HEK293 (cell line): ENCODE data around the gene TSKU.
A peak's percentile ranks its signal among the peaks of the same experiment; 100 is the strongest.
"Not testable (repeated sequence)": the region's sequence is repeated elsewhere in the genome, so short reads cannot be mapped to it uniquely, and the experiment has no call there.

Experiments used
- CTCF ChIA-PET: fragments of 350-600 bp; formaldehyde crosslinking; extraction: SDS; loops from one replicate; lab custom pipeline; 2021; ENCODE audit warnings: antibody characterized with exemption; lab: Yijun Ruan, JAX
- POLR2A ChIA-PET: fragments of 300-600 bp; formaldehyde crosslinking; extraction: SDS; loops from one replicate; lab custom pipeline; 2020; ENCODE audit warnings: antibody characterized with exemption, inconsistent platforms; lab: Yijun Ruan, JAX
- H3K27ac ChIP-seq: fragments of 200-500 bp; sonication (Bioruptor generic); 2 replicates; pipeline ENCODE4 v1.5.1; 2014; ENCODE audit warnings: low read depth, low read length, control low read depth, inconsistent platforms; ENCODE audit errors: extremely low read depth
- H3K36me3 ChIP-seq, 2 experiments: fragments of 200-500 bp in 1 of 2; sonication (Bioruptor generic) in 1 of 2; 1 replicate in 1 of 2; 2 replicates in 1 of 2; pipeline ENCODE4 v1.5.1; 2014 to 2017; ENCODE audit warnings: inconsistent platforms in 2 of 2, low read length in 2 of 2; ENCODE audit not compliant: control insufficient read depth in 2 of 2, insufficient read depth in 1 of 2
- H3K4me1 ChIP-seq: fragments of 200-500 bp; sonication (Bioruptor generic); 2 replicates; pipeline ENCODE4 v1.5.1; 2014; ENCODE audit warnings: mild to moderate bottlenecking, low read length, inconsistent platforms; ENCODE audit not compliant: control insufficient read depth, insufficient read depth
- H3K4me3 ChIP-seq: 2 replicates; pipeline ENCODE4 v1.5.1; 2011; ENCODE audit warnings: low read depth, mild to moderate bottlenecking, control low read depth, low read length, moderate library complexity
- H3K9me3 ChIP-seq: fragments of 200-500 bp; sonication (Bioruptor generic); 2 replicates; pipeline ENCODE4 v1.5.1; 2014; ENCODE audit warnings: low read depth, low read length, inconsistent platforms; ENCODE audit not compliant: control insufficient read depth, insufficient read depth
- HOXC10 ChIP-seq: sonication (generic); formaldehyde crosslinking; IDR thresholded peaks from 2 replicates; pipeline ENCODE4 v1.8.1; 2023; ENCODE audit warnings: mild to moderate bottlenecking, missing genetic modification reagents
- KLF1 ChIP-seq: fragments of 450-650 bp; formaldehyde crosslinking; IDR thresholded peaks from 2 replicates; pipeline ENCODE4 v1.5.1; 2016; ENCODE audit warnings: missing biosample characterization, missing genetic modification characterization
- REPIN1 ChIP-seq: fragments of 450-650 bp; formaldehyde crosslinking; IDR thresholded peaks from 2 replicates; pipeline ENCODE4 v1.5.1; 2017; ENCODE audit warnings: missing biosample characterization, missing genetic modification characterization, low read depth
- SCRT1 ChIP-seq: fragments of 450-650 bp; formaldehyde crosslinking; IDR thresholded peaks from 2 replicates; pipeline ENCODE4 v1.5.1; 2016; ENCODE audit warnings: missing biosample characterization, missing genetic modification characterization, borderline replicate concordance
- SCRT2 ChIP-seq: fragments of 450-650 bp; formaldehyde crosslinking; IDR thresholded peaks from 2 replicates; pipeline ENCODE4 v1.5.1; 2016; ENCODE audit warnings: missing biosample characterization, missing genetic modification characterization
- TCF7L2 ChIP-seq: IDR thresholded peaks from 2 replicates; pipeline ENCODE4 v1.6.1; 2011; ENCODE audit warnings: low read depth, mild to moderate bottlenecking, inconsistent platforms, low read length, moderate library complexity, borderline replicate concordance
- WT1 ChIP-seq: fragments of 450-650 bp; formaldehyde crosslinking; IDR thresholded peaks from 2 replicates; pipeline ENCODE4 v1.5.1; 2016; ENCODE audit warnings: missing biosample characterization, missing genetic modification characterization
- ZBTB17 ChIP-seq: fragments of 450-650 bp; formaldehyde crosslinking; IDR thresholded peaks from 2 replicates; pipeline ENCODE4 v1.5.1; 2016; ENCODE audit warnings: missing biosample characterization, missing genetic modification characterization
- ZEB2 ChIP-seq: fragments of 450-650 bp; formaldehyde crosslinking; IDR thresholded peaks from 2 replicates; pipeline ENCODE4 v1.5.1; 2016; ENCODE audit warnings: missing biosample characterization, missing genetic modification characterization
- ZFP3 ChIP-seq: fragments of 450-650 bp; formaldehyde crosslinking; IDR thresholded peaks from 2 replicates; pipeline ENCODE4 v1.5.1; 2016; ENCODE audit warnings: low read depth, missing biosample characterization, missing genetic modification characterization
- ZFP69B ChIP-seq: fragments of 450-650 bp; formaldehyde crosslinking; IDR thresholded peaks from 2 replicates; pipeline ENCODE4 v1.5.1; 2016; ENCODE audit warnings: missing biosample characterization, missing genetic modification characterization
- ZNF133 ChIP-seq: fragments of 450-650 bp; formaldehyde crosslinking; IDR thresholded peaks from 2 replicates; pipeline ENCODE4 v1.5.1; 2016; ENCODE audit warnings: missing biosample characterization, missing genetic modification characterization
- ZNF140 ChIP-seq: fragments of 450-650 bp; formaldehyde crosslinking; IDR thresholded peaks from 2 replicates; pipeline ENCODE4 v1.5.1; 2016; ENCODE audit warnings: missing biosample characterization, missing genetic modification characterization
- ZNF146 ChIP-seq: fragments of 450-650 bp; formaldehyde crosslinking; IDR thresholded peaks from 2 replicates; pipeline ENCODE4 v1.5.1; 2016; ENCODE audit warnings: missing biosample characterization, missing genetic modification characterization
- ZNF157 ChIP-seq: fragments of 450-650 bp; formaldehyde crosslinking; IDR thresholded peaks from 2 replicates; pipeline ENCODE4 v1.5.1; 2016; ENCODE audit warnings: missing biosample characterization, missing genetic modification characterization
- ZNF280D ChIP-seq: fragments of 450-650 bp; formaldehyde crosslinking; IDR thresholded peaks from 2 replicates; pipeline ENCODE4 v1.5.1; 2016; ENCODE audit warnings: missing biosample characterization, missing genetic modification characterization
- ZNF426 ChIP-seq: fragments of 450-650 bp; formaldehyde crosslinking; IDR thresholded peaks from 2 replicates; pipeline ENCODE4 v1.5.1; 2017; ENCODE audit warnings: missing biosample characterization, missing genetic modification characterization, mild to moderate bottlenecking, inconsistent platforms, moderate library complexity
- ZNF544 ChIP-seq: fragments of 450-650 bp; formaldehyde crosslinking; IDR thresholded peaks from 2 replicates; pipeline ENCODE4 v1.5.0; 2017; ENCODE audit warnings: missing biosample characterization, missing genetic modification characterization
- ZNF580 ChIP-seq: fragments of 450-650 bp; formaldehyde crosslinking; IDR thresholded peaks from 2 replicates; pipeline ENCODE4 v1.5.1; 2016; ENCODE audit warnings: missing biosample characterization, missing genetic modification characterization
- ZNF624 ChIP-seq: fragments of 450-650 bp; formaldehyde crosslinking; IDR thresholded peaks from 2 replicates; pipeline ENCODE4 v1.5.1; 2017; ENCODE audit warnings: missing biosample characterization, missing genetic modification characterization

Gene TSKU

DNA sequence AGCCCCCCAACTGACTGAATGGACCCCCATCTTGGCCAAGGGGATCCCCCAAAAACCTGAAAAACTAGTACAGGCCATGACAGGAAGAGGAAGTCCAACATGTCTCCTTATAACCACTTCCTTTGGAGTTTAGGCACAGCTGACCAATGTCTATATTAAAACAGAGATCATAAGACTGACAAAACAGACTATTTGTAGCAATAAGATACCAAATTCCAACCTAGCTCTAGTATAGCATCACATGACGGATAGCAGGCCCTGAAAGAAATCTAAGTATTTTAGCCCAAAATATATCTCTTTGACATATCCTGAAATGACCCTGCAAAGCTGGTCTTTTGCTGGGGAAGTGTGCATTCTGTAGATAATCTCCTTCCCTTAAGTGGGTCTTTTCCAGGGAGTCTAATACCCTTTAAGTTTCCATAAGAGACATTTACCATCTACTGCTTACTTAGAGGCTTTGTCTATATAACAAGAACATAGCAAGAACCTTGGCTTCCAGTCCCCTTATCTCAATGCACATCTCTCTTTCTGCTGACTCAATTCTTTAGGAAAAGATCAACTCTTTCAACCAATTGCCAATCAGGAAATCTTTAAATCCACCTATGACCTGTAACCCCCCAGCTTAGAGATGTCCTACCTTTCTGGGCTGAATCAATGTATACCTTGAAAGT, 42.7 kb downstream of the TSKU start:
- POLR2A ChIA-PET: no interaction called here
- CTCF ChIA-PET: interaction anchor here (0.6 kb wide), 2 partner anchors 9 to 37 kb away, joined by 3 read pairs; no protein-coding TSS in a partner anchor

DNA sequence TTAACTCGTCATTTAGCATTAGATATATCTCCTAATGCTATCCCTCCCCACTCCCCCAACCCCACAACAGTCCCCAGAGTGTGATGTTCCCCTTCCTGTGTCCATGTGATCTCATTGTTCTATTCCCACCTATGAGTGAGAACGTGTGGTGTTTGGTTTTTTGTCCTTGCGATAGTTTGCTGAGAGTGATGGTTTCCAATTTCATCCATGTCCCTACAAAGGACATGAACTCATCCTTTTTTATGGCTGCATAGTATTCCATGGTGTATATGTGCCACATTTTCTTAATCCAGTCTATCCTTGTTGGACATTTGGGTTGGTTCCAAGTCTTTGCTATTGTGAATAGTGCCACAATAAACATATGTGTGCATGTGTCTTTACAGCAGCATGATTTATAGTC, 43.4 kb downstream of the TSKU start:
- TF ChIP-seq ZNF580 (peak; percentile 49; the same call in 1 of the 2 replicates), ZNF280D (tag by site-specific recombination) (0 out of 2 replicates have a peak, but pooled peaks have one; percentile 61), ZNF146 (tag by site-specific recombination) (peak; percentile 81)
- TF ChIP-seq, all 188 proteins: peak for 3; not testable (repeated sequence) for 185
- POLR2A ChIA-PET, H3K36me3 ChIP-seq, H3K4me1 ChIP-seq, H3K27ac ChIP-seq, H3K4me3 ChIP-seq, H3K9me3 ChIP-seq: not testable (repeated sequence)
- CTCF ChIA-PET: interaction anchor here (0.6 kb wide), 1 partner anchor 9 kb away, joined by 3 read pairs; no protein-coding TSS in a partner anchor

More for the DNA sequence above, 42.7 kb downstream of the TSKU start:
- no peaks in the 10 kb centered on the region for H3K36me3 ChIP-seq
- no peak overlapping the region for H3K27ac ChIP-seq
- no peaks in the 10 kb centered on the region for H3K4me1 ChIP-seq
- no peak for TF ChIP-seq ZFP3 (tag by site-specific recombination)
- TF ChIP-seq ZFP69B (tag by site-specific recombination): no peak
- no peak for TF ChIP-seq ZNF426 (tag by site-specific recombination)
- TF ChIP-seq SCRT2 (tag by site-specific recombination): no peak
- no peak for TF ChIP-seq HOXC10 (CRISPR knock-in tag)
- no peak for TF ChIP-seq ZNF157 (tag by site-specific recombination)
- TF ChIP-seq ZEB2 (tag by site-specific recombination): no peak
- TF ChIP-seq ZNF140: no peak
- no peak for TF ChIP-seq REPIN1 (tag by site-specific recombination)
- TF ChIP-seq ZNF624 (tag by site-specific recombination): no peak
- no peak for TF ChIP-seq SCRT1 (tag by site-specific recombination)
- TF ChIP-seq WT1 (tag by site-specific recombination): no peak
- TF ChIP-seq ZNF133 (tag by site-specific recombination): no peak
- TF ChIP-seq KLF1 (tag by site-specific recombination): no peak
- no peak for TF ChIP-seq ZNF544 (tag by site-specific recombination)
- no peak for TF ChIP-seq TCF7L2
- TF ChIP-seq ZBTB17 (tag by site-specific recombination): no peak
- H3K9me3 ChIP-seq: no peaks in the 10 kb centered on the region
- H3K4me3 ChIP-seq: no peak overlapping the region

DNA sequence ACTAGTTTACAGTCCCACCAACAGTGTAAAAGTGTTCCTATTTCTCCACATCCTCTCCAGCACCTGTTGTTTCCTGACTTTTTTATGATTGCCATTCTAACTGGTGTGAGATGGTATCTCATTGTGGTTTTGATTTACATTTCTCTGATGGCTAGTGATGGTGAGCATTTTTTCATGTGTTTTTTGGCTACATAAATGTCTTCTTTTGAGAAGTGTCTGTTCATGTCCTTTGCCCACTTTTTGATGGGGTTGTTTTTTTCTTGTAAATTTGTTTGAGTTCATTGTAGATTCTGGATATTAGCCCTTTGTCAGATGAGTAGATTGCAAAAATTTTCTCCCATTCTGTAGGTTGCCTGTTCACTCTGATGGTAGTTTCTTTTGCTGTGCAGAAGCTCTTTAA, 43.8 kb downstream of the TSKU start:
- H3K4me1 ChIP-seq, POLR2A ChIA-PET, H3K27ac ChIP-seq, H3K4me3 ChIP-seq, H3K36me3 ChIP-seq, H3K9me3 ChIP-seq: not testable (repeated sequence)
- CTCF ChIA-PET: interaction anchor here (1.3 kb wide), 1 partner anchor 17 kb away, joined by 3 read pairs; no protein-coding TSS in a partner anchor
